GM12864 (cell line): ENCODE results near the gene CDC25A.
A peak's percentile ranks its signal among the peaks of the same experiment; 100 is the strongest.

Source experiments
- DNase-seq: peaks from one replicate; pipeline ENCODE4 v3.0.0-alpha.2; 2011; ENCODE audit warnings: low read depth
- H3K4me3 ChIP-seq: 2 replicates; pipeline ENCODE4 v1.5.1; 2011; ENCODE audit warnings: mild to moderate bottlenecking, low read depth, low read length, control low read depth
- CTCF ChIP-seq: IDR thresholded peaks from 2 replicates; pipeline ENCODE4 v1.5.1; 2011; ENCODE audit warnings: low read depth, mild to moderate bottlenecking, moderate library complexity, low read length, control low read depth, inconsistent platforms; ENCODE audit errors: missing control alignments

The CDC25A gene

GRCh38 chr3:48225587-48225986, 37.4 kb upstream of the CDC25A start:
- no peak for TF ChIP-seq CTCF
- no peak for DNase-seq

GRCh38 chr3:48222616-48223513, 34.6 kb upstream of the CDC25A start, which contains the start of gene CAMP:
Gene CAMP, plus strand, starts transcription at chr3:48223495. Its CDS starts 17 bp downstream, at chr3:48223512.
- no peak for TF ChIP-seq CTCF
- peak; percentile 83 for DNase-seq
- H3K4me3 ChIP-seq: no peak within 1 kb of the TSS

More at GRCh38 chr3:48225587-48225986, 37.4 kb upstream of the CDC25A start:
- H3K4me3 ChIP-seq: no peak overlapping the region

GRCh38 chr3:48220746-48221145, 32.5 kb upstream of the CDC25A start:
- TF ChIP-seq CTCF: no peak
- no peak for DNase-seq
- no peak overlapping the region for H3K4me3 ChIP-seq

GRCh38 chr3:48219543-48219942, 31.3 kb upstream of the CDC25A start:
- DNase-seq: no peak
- no peak for TF ChIP-seq CTCF
- H3K4me3 ChIP-seq: no peak overlapping the region

- DNase-seq: no peak
- no peak overlapping the region for H3K4me3 ChIP-seq
- no peak for TF ChIP-seq CTCF
Observed at GRCh38 chr3:48218537-48218936, 30.3 kb upstream of the CDC25A start.

GRCh38 chr3:48217449-48217848, 29.2 kb upstream of the CDC25A start:
- H3K4me3 ChIP-seq: no peak overlapping the region
- no peak for DNase-seq
- no peak for TF ChIP-seq CTCF

GRCh38 chr3:48215876-48216275, 27.7 kb upstream of the CDC25A start:
- TF ChIP-seq CTCF: no peak
- no peak for DNase-seq
- H3K4me3 ChIP-seq: no peak overlapping the region
